Stimulated activated CD8-positive, alpha-beta memory T cell treated with anti-CD3 and anti-CD28 coated beads, Interleukin-2, amount 100 ng/mL, for 48 hours (primary cell): Measurements from ENCODE around the gene RAMP3.
"Not testable (repeated sequence)": the region's sequence is repeated elsewhere in the genome, so short reads cannot be mapped to it uniquely, and the experiment has no call there.

Source experiments
- DNase-seq, 2 donors: peaks; one replicate each; pipeline ENCODE4 v3.0.0-alpha.2; 2020; ENCODE audit warnings: low read depth in 2 of 2

Gene RAMP3

DNA sequence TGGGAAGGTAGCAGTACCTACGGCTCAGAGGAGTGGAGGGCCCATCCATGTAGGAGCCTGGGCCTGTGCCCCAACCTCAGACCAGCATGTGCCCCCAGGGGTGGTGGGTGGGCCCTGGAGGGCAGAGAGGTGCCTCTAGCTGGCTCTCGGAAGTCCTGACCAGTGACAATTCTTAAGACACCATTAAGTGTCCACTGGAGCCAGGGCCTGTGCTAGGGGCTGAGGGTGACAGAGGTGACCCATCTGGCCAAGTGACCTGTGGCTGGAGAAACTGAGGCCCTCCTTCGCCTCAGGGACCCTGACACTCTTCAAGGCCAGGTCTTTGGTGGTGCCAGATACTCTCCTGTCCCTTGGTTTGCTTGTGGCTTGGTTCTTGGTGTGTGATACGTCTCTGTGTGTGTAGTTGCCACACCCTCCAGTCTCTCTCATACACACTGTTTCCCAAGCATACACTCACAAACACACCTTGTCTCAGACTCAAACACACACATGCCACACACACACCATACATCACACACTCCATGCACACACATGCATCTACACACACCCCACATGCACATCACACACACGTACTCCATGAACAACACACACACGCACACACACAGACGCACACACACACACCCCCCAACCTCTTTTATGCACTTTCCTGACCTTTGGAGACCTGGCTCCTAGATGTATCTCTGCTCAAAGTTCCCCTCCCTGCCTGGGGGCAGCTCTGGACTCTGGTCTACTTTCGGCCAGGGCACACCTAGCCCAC, 897 bp upstream of the RAMP3 start:
- DNase-seq: no peak

DNA sequence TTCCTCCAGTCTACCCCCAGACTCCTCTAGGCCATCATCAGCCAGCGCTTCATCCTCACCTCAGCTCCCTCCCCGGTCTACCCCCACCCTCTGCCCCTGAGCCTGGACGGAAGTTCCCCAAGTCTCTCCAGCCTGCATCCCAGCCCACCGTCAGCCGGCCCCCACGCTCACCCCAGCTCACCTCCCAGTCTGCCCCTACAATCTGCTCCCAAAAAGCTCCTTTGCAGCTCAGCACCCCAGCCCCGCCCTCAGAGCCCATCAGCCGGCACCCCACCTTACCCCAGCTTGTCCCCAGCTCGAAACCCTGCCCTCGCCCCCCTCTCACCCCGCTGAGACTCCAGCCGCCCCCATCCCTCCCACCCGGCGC, 322 bp upstream of the RAMP3 start:
- no peak for DNase-seq

DNA sequence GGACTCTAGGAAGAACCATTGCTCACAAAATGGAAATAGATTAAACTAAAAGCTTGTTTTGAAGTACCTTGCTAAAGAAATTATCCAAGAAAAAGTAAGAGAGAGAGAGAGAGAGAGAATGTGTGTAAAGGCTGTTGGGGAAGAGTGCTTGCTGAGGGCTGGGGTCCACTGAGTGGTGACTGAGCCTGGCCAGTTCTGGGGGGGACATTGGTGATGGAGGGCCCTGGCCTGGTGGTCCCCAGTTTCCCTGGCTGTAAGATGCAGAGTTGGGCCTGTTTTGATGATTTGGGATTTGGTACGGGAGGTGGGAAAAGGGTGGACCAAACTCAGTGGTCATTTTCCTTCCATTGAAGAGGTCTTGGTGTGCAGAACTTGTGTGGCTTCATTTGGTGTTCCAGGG, 880 bp downstream of the RAMP3 start:
- DNase-seq: no peak

DNA sequence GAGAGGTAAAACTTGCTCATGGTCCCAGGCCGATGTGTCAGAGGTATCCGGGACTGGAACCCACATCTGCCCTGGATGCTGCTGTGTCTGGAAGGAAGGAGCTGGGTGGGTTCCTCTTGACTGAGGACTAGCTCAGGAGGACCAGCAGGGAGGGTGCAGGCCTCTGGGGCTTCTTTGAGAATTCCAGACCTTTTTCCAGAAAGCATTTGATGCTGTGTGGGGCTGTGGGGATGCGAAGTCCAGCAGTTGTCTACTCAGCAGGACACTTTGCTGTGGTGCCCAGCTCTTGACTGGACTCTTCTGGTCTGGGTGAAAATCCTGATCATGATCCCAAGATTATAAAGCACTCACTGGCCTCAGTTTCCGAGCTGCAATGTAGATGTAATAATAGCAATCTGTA, 1.7 kb downstream of the RAMP3 start:
- DNase-seq: no peak

DNA sequence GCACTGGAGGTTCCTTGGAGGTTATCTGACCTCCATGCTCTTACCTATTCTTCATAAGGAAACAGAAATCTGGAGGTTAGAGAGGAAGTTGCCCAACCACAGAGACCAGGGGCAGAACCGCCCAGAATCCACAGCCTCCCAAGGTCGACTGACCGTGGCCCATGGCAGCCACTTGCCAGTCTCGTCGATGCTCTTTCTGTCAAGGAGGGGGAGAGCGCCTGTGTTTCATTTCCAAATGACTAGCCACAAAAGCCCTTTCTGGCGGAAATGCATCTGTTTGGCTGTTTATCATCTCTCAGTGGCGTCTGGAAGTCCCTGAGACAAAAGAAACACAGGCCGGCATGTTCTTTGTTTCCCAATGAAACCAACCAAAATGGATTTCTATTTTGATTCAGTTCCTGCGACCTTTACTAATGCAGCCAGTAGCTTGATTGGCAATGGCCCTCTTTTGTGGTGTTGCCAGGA, 2.9 kb downstream of the RAMP3 start:
- no peak for DNase-seq

DNA sequence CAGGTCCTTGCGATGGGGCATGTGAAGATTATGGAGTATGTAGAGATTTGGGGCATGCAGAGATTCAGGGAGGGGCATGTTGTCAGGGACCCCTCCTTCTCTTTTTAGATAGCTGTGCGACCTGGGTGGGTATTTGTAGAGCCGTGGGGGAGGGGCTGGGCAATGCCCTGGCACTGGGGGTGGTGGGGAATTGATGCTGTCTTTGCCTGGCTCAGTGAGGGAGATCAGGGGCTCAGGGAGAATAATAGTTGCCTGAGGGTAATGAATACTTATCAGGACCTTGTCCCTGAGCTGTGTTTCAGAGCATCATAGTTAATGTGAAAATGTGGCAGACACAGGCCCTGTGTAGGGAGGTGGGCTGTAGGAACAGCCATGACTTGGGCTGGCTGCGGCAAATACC, 3.5 kb downstream of the RAMP3 start:
- DNase-seq: no peak

DNA sequence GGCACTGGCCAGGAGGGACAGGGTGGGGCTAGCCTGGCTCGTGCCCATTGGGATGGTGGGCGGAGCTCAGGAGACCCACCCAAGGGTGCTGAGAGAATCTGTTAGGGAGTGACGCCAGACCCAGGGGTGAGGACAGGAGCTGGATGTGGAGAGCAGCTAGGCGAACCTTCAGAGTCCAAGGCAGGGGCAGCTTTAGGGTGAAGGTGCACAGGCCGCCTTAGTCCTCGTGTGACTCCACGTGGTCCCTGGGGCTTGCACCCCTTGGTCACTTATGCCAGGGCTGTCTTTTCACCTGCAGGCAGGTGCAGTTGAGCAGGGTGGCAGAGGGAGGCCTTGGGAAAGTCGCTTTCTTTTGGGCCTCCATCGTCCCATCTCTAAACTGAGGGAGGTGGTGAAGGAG, 4.3 kb downstream of the RAMP3 start:
- DNase-seq: no peak

DNA sequence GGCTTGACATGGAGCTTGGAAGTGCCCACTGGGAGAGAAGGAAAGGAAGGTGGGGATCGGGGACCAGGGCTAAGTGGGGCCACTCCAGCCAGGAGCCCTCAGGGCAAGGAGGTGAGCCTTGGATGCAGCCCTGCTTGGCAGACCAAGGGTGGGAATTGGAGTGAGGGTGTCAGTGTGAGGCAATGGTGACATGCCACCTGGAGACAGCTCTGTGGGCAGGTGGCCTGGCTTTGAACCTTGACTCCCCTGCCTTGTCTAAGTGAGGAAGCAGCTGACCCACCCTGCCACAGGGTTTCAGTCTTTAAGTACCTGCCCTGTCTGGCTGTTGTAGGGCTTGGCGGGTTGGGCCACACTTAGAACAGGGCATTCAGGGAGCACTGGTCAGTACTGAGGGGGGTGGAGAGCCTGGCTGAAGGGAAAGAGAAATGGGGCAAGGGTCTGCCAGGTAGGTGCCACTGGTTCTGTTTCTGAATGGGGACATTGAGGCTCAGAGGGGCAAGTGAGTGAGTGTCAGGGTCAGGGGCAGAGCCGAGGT, 4.8 kb downstream of the RAMP3 start:
- no peak for DNase-seq

DNA sequence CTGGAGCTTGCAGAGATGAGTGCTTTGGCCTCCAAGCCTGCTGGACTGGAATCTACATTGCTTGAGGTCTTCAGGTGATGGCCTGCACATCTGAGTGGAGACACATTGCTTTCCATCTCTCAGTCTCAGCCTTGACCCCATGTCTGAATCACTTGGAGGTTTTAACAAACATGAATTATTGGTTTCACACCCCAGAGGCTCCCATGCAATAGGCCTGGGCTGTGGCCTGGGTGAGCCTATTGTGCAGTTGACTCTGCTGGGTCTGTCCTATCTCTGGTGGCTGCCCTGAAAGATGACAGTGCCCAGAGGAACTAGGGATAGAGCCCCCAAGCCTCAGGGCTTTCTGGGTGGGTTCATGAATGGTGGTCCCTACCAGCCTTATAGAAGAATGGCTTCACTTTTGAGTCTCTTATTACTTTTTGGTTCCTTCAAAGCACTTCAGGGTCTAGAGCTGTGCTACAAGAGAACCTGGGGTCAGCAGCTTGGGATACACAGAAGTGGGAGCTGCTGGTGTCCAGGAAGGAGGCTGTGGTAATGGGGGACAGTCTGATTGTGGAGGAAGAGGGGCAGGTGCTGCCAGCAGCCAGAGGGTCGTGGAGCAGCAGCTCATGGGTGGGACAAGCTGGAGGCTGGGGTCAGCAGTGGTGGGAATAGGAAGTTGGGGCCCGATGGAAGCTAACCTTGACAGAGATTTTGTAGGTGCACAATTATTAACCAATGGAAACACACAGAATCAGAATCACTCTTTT, 5.5 kb downstream of the RAMP3 start:
- DNase-seq: no peak

DNA sequence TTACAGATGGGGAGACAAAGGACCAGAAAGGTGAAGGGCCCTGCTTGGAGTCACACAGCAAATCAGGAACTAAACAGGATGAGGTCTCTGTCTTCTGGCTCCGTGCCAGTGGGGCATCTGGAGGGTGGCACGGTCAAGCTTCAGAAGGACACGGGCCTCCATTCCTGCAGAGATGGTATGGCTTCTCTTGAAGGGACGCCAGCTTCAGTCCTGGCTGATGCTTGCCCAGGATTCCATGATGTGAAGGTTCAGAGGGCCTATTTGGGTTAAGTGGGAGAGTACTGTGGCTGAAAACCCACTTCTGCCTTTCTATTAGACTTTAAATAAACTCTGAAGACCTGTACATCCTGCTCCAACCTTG, 6.1 kb downstream of the RAMP3 start:
- no peak for DNase-seq

DNA sequence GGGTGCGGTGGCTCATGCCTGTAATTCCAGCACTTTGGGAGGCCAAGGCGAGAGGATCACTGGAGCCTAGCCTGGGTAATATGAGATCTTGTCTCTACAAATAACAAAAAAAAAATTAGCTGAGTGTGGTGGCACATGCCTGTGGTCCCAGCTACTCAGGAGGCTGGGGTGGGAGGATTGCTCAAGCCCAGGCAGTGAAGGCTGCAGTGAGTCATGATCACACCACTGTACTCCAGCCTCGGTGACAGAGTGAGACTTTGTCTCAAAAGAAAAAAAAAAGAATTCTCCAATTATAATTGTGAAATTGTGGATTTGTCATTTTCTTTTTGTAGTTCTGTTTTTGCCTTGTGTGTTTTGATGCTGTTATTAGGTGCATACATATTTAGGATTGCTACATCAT, 6.7 kb downstream of the RAMP3 start:
- DNase-seq: not testable (repeated sequence)

DNA sequence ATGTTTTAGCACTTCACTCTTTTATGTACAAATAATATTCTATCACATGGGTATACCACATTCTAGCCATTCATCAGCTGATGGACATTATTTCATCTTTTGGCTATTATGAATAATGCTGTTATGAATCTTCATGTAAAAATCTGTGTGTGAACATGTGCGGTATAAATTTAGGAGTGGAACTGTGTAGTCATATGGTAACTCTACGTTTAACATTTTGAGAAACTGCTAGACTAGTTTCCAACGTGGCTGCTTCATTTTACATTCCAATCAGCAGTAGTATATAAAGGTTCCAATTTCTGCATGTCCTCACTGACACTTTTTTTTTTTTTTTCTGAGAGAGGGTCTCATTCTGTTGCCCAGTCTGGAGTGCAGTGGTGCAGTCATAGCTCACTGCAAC, 8.3 kb downstream of the RAMP3 start:
- no peak for DNase-seq

DNA sequence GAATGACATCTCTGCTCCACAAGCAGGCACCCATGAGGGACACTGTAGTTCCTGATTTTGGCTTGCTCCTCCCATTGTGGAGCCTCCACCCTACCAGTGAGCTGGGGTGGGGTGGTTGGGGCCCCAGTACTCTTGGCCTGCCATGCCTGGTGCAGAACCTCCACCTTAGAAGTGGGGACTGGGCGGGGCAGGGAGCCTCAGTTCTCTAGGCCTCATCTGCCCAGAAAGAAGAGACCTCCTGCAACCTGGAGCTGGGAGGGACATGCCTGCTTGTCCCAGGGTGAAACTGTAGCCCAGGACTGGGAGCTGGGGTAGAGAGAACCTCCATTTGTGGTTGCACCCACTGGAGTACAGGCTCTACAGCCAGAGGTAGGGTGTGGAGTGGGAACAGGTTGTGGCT, 14.4 kb downstream of the RAMP3 start:
- DNase-seq: no peak

DNA sequence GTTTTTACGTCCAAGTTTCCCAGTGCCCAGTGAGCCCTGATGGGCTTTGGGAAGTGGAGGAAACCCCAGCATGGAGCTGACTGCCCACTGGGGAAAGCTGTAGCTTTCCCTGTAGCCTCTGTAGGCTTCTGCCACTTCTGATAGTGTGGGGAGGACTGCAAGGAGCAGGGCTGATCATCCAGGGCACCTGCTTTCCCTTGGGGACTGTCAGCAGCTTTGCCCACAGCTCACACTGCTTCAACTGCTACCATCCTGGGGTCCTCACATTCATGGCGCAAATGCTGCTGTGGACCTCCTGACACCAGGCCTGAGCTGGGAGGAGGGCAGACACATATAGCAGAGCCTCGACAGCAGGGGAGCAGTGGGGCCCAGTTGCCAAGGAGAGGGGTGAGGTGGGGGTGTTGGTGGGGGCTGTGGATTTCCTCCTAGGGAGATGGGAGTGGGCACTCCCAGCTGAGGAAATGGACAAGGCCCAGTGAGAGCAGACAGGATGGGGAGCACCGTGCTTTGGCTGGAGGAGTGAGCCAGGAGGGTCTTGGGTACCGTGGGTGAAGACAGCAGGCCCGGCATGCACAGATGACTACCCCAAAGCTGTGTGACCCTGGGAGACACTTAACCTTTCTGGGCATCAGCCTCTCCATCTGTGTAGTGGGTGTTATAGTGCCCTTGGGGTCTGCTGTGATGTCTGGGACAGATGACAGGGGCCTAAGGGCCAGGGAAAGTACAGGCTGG, 16.2 kb downstream of the RAMP3 start:
- DNase-seq: no peak

DNA sequence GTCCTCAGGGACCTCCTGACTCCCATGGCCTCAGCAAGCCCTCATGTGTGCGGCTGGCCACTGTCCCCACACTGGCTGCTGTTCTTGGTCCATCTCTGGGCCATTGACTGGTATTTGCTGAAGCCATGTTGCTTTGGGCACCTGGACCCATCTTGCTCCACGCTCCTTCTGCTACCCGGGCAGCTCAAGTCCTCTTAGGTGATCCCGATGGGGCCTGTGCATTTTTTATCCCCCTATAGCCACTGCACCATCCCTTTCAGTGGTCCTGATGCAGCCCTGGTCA, 16.7 kb downstream of the RAMP3 start:
- no peak for DNase-seq

DNA sequence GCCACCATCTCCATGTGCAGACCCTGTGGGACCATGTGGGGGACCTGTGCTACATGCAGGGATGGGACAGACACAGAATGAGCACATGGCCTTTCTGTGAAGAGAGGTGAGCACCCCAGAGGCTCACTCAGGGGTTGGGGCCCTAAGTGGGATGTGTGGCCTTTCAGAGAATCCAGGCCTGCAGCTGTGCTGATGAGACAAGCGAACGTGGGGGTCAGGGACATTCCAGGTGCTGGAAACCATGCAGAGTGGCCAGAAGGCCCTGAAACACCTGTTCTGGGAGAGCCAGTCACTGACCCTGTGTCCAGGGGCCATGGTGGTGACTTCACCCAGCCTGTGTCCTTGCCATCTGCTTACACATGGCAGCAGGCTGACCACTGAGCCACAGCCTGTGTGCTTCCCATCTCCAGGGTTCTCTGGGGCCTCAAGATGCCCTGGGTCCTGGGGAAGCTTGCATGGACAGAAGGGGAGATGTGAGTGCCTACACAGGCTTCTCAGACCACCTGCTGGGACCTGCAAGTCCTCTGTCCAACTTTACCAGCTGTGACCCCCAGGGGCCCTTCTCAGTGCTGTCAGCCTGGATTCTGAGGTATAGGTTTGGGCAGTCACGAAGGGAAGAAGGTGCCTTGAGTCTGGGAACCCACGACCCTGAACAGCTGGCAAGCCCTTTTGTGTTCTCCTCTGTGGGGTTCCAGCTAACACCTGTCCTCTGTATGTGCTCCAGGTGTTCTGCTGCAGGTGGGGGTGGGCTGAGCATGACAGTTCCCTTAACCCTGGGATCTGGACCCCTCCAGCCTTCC, 17.6 kb downstream of the RAMP3 start:
- DNase-seq: no peak

DNA sequence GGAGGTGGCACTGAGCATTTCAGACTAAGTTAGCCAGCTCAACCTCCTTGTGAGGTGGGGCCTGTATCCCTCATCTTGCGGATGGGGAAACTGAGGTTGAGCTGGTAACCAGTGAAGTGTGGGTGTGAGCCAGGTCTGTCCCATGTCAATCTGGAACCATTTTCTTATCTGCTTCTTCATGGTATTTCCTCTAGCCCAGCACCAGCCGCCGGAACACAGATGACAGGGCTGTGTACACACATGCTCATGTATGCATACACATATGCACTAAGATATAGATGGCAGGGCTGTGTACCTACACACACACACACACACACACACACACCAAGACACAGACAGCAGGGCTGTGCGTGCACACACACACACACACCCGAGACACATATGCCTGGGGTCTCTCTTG, 18.5 kb downstream of the RAMP3 start:
- DNase-seq: no peak

DNA sequence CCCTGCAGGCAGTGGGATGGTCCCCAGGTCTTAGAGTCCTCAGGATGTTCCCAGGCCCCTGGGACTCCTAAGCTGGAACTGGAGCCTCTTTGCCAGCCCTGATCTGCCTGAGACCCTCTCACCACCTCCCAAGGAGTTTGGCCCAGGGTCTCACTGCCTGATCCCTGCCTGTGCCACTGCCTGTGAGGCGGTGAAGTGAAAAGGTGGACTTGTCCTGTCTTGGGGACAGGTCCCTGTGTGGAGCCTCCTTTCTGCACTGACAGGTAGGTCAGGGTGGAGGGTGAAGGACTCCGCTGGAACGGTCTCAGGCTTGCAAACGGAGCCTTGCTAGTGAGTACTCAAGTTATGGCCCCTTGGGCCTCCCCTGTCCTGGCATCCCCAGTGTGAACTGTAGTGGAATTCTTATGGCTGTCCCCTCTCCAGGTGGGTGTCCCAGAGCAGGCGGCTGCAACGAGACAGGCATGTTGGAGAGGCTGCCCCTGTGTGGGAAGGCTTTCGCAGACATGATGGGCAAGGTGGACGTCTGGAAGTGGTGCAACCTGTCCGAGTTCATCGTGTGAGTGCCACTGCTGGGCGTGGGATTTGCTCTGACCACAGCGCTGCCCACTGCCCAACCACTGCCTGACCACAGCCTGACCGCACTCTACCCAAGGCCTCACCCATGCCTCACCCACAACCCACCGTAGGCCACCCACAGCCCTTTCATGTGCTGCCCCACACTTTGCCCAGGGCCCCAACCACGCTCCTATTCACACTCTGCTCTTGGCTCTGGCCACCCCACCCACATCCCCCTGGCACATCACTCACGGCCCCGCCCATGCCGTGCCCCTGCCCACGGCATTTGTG, 19.5 kb downstream of the RAMP3 start:
- DNase-seq: no peak

DNA sequence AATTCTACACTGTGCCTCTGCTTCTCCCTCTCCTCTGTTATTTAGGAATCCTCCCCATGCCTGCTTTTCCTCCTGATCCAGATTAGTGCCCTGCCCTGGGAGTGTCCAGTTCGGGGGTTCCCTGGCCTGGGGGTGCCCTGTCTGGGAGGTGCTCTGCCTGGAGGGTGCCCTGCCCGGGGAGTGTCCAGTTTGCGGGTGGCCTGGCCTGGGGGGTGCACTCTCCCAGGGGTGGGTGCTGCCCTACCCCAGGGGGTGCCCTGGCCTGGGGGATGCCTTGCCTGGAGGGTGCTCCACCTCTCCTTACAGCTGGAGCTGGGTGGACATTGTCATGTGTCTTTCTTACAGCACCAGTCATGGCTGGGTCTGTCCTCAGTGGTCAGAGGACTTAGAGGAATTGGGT, 20.2 kb downstream of the RAMP3 start:
- no peak for DNase-seq

DNA sequence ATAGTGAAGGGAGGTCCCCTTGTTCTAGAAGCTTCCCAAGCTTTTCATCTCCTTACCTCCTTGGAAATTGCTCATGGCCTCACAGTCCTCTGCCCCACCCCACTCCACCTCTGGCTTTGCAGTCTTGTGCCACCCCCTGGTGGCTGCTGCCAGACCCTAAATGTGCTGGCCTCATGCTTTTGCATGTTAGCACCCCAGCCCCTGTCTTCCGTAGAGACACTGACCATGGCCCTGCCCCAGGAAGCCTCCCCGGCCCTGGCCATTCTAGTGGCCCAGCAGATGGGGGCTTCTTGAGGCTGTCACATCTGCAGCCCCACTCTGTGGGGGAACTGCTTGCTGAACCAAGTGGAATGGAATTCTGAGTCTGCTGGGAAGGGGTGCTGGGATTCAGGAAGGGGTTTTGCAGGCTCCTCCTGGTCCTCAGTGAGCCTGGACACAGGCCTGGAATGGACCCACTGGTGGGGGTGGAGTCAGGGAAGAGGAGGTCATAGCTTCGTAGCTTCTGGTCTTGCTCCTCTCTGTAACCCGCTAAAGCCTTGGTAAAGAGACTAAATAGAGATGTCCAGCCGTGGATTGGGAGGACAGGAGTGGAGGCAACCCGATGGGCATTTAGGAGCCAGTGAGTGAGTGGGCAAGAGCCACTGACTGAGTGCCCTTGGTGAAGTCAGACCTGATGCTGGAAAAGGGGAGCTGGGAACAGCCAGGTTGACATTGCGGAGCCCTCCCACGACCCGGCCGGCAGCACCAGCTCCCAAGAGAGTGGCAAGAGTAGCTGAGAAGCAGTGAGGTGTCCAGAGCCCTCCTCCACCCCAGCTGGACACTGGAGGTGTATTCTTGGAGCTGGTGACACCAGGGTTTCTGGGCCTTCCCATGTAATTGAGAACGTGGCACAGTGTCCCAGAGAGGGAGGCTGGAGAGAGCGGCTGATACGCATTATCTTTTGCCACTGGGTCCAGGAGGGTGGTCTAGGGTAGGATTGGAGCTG, 20.9 kb downstream of the RAMP3 start:
- DNase-seq: no peak
